ENCODE results near the gene ADAMTS13.

DNA sequence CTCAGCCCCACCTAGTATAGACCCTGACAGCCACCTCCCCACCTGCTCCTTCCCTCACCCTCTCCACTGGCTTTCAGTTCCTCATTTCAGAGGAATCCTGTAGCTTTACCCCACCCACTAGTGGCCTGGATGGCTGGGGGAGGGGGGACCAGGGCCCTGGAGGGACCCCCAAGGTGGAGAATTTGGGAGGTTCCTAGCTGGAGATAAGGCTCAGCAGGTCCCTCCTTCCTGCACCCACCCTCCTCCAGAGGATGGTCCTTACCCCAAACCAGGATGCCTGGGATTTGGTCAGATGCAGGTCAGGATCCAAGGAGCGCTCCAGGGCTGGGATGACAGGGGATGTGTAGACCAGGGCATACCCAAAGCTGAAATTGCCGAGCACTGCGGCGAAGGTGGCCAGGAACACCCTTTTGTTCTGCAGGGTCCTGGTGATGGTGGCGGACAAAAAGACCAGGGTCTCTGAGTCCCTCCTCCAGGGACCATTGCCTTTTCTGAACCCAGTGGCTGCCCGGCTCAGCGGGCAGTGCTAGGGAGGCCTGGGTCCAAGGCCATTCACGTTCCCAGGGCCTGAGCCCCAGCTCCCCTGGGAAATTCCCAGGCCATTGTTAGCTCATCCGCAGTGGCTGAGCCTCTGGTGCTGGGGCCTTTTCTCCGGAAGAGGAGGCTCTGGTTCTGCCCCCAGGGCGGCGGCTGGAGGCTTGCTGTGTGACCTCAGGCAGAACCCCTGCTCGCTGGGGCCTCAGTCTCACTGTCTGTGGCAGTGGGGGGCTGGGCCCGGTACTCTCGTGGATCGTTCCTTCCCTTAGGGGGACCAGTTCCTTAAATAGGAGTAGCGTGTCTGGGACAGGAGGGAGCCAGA, 56.1 kb downstream of the ADAMTS13 start:
- TF ChIP-seq, protein P1, sequence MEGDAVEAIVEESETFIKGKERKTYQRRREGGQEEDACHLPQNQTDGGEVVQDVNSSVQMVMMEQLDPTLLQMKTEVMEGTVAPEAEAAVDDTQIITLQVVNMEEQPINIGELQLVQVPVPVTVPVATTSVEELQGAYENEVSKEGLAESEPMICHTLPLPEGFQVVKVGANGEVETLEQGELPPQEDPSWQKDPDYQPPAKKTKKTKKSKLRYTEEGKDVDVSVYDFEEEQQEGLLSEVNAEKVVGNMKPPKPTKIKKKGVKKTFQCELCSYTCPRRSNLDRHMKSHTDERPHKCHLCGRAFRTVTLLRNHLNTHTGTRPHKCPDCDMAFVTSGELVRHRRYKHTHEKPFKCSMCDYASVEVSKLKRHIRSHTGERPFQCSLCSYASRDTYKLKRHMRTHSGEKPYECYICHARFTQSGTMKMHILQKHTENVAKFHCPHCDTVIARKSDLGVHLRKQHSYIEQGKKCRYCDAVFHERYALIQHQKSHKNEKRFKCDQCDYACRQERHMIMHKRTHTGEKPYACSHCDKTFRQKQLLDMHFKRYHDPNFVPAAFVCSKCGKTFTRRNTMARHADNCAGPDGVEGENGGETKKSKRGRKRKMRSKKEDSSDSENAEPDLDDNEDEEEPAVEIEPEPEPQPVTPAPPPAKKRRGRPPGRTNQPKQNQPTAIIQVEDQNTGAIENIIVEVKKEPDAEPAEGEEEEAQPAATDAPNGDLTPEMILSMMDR (IDR thresholded peaks at IDR 0.05), result no peak
- TF ChIP-seq POLR2A (IDR thresholded peaks at IDR 0.05), result no peak

Measured in Peyer's patch (tissue), 4 donors.